ACC112 (cell line): Measurements from ENCODE around the gene ULK4.

Source experiments
- H2AFZ ChIP-seq: fragments of 200-600 bp; sonication (generic); one replicate; pipeline ENCODE4 v1.6.0; 2017; ENCODE audit warnings: antibody characterized with exemption, low read length; ENCODE audit not compliant: unreplicated experiment
- H3K27ac ChIP-seq: fragments of 200-600 bp; sonication (generic); 2 replicates; pipeline ENCODE4 v1.5.1; 2014; ENCODE audit warnings: low read depth, mild to moderate bottlenecking, antibody characterized with exemption, low read length, moderate library complexity
- H3K27me3 ChIP-seq: fragments of 200-600 bp; sonication (generic); 2 replicates; pipeline ENCODE4 v1.6.1; 2014; ENCODE audit warnings: mild to moderate bottlenecking, antibody characterized with exemption, low read length, moderate library complexity, mixed read lengths; ENCODE audit not compliant: insufficient read depth
- H3K36me3 ChIP-seq: fragments of 200-600 bp; sonication (generic); 2 replicates; pipeline ENCODE4 v1.6.1; 2016; ENCODE audit warnings: mild to moderate bottlenecking, antibody characterized with exemption, low read length, moderate library complexity, mixed read lengths; ENCODE audit not compliant: insufficient read depth
- H3K4me1 ChIP-seq: fragments of 200-600 bp; sonication (generic); one replicate; pipeline ENCODE4 v1.6.1; 2016; ENCODE audit warnings: low read length, mixed read lengths; ENCODE audit not compliant: insufficient read depth, unreplicated experiment, control insufficient read depth
- H3K4me3 ChIP-seq: fragments of 200-600 bp; sonication (generic); 2 replicates; pipeline ENCODE4 v1.5.1; 2014; ENCODE audit warnings: mild to moderate bottlenecking, low read depth, low read length
- H3K79me2 ChIP-seq: fragments of 200-600 bp; sonication (generic); one replicate; pipeline ENCODE4 v1.6.0; 2016; ENCODE audit warnings: low read length; ENCODE audit not compliant: control insufficient read depth, unreplicated experiment, insufficient read depth

Gene ULK4

GRCh38 chr3:41274944-41275668 lies 686.8 kb downstream of the ULK4 start:
- Histone ChIP-seq H3K79me2 (no peaks in the 10 kb centered on the region), H3K4me1 (peaks cover 23% of the 10 kb centered on the region), H2AFZ (no peak overlapping the region), H3K4me3 (peak overlapping the region; percentile 5; the same call in 1 of the 2 replicates), H3K27me3 (no peaks in the 10 kb centered on the region), H3K27ac (peak overlapping the region; percentile 68), H3K36me3 (no peaks in the 10 kb centered on the region)

GRCh38 chr3:41272667-41273066 lies 689.2 kb downstream of the ULK4 start:
- H3K4me3 ChIP-seq = no peak overlapping the region
- H2AFZ ChIP-seq = no peak overlapping the region
- H3K79me2 ChIP-seq = no peaks in the 10 kb centered on the region
- H3K36me3 ChIP-seq = no peaks in the 10 kb centered on the region
- no peaks in the 10 kb centered on the region for H3K27me3 ChIP-seq
- peaks cover 37% of the 10 kb centered on the region for H3K4me1 ChIP-seq
- H3K27ac ChIP-seq = no peak overlapping the region

- Histone ChIP-seq H3K36me3 (no peaks in the 10 kb centered on the region), H3K27ac (peak overlapping the region; percentile 66), H3K4me1 (peaks cover 36% of the 10 kb centered on the region), H3K79me2 (no peaks in the 10 kb centered on the region), H3K27me3 (no peaks in the 10 kb centered on the region), H2AFZ (no peak overlapping the region), H3K4me3 (peak overlapping the region; percentile 43; the same call in 1 of the 2 replicates)
These were observed 693.8 kb downstream of the ULK4 start for GRCh38 chr3:41267975-41268640.

GRCh38 chr3:41265823-41266273 lies 696.1 kb downstream of the ULK4 start:
- Histone ChIP-seq H3K4me3 (no peak overlapping the region), H3K4me1 (peaks cover 36% of the 10 kb centered on the region), H2AFZ (no peak overlapping the region), H3K36me3 (no peaks in the 10 kb centered on the region), H3K79me2 (no peaks in the 10 kb centered on the region), H3K27me3 (no peaks in the 10 kb centered on the region), H3K27ac (peak overlapping the region; percentile 14; the same call in 1 of the 2 replicates)

GRCh38 chr3:41265011-41265545 lies 696.8 kb downstream of the ULK4 start:
- Histone ChIP-seq H3K36me3 (no peaks in the 10 kb centered on the region), H3K4me3 (no peak overlapping the region), H3K4me1 (peaks cover 36% of the 10 kb centered on the region), H3K27me3 (no peaks in the 10 kb centered on the region), H2AFZ (no peak overlapping the region), H3K27ac (peak overlapping the region; percentile 14; the same call in 1 of the 2 replicates), H3K79me2 (no peaks in the 10 kb centered on the region)

- H3K27me3 ChIP-seq = no peaks in the 10 kb centered on the region
- H2AFZ ChIP-seq = no peak overlapping the region
These were observed 701.8 kb downstream of the ULK4 start for GRCh38 chr3:41260063-41260450.

GRCh38 chr3:41259449-41260062 lies 702.3 kb downstream of the ULK4 start:
- Histone ChIP-seq H3K27ac (no peak overlapping the region), H2AFZ (no peak overlapping the region), H3K36me3 (no peaks in the 10 kb centered on the region), H3K4me1 (peaks cover 11% of the 10 kb centered on the region), H3K79me2 (no peaks in the 10 kb centered on the region), H3K27me3 (no peaks in the 10 kb centered on the region), H3K4me3 (no peak overlapping the region)

More at GRCh38 chr3:41260063-41260450, 701.8 kb downstream of the ULK4 start:
- Histone ChIP-seq H3K27ac (no peak overlapping the region), H3K79me2 (no peaks in the 10 kb centered on the region), H3K36me3 (no peaks in the 10 kb centered on the region), H3K4me1 (peaks cover 12% of the 10 kb centered on the region), H3K4me3 (no peak overlapping the region)

- peaks cover 11% of the 10 kb centered on the region for H3K4me1 ChIP-seq
- no peak overlapping the region for H3K4me3 ChIP-seq
- H3K27me3 ChIP-seq = no peaks in the 10 kb centered on the region
- H3K79me2 ChIP-seq = no peaks in the 10 kb centered on the region
- H3K36me3 ChIP-seq = no peaks in the 10 kb centered on the region
- H3K27ac ChIP-seq = no peak overlapping the region; the same call in 1 of the 2 replicates
- no peak overlapping the region for H2AFZ ChIP-seq
These were observed 703.6 kb downstream of the ULK4 start for GRCh38 chr3:41258239-41258800.

GRCh38 chr3:41251593-41251992 lies 710.3 kb downstream of the ULK4 start:
- no peaks in the 10 kb centered on the region for H3K36me3 ChIP-seq
- H3K79me2 ChIP-seq = no peaks in the 10 kb centered on the region

GRCh38 chr3:41250825-41251224 lies 711.1 kb downstream of the ULK4 start:
- no peak overlapping the region for H3K4me3 ChIP-seq
- no peak overlapping the region for H2AFZ ChIP-seq
- no peaks in the 10 kb centered on the region for H3K79me2 ChIP-seq
- H3K36me3 ChIP-seq = no peaks in the 10 kb centered on the region
- no peak overlapping the region for H3K27ac ChIP-seq
- H3K27me3 ChIP-seq = no peaks in the 10 kb centered on the region
- H3K4me1 ChIP-seq = no peaks in the 10 kb centered on the region

More at GRCh38 chr3:41251593-41251992, 710.3 kb downstream of the ULK4 start:
- Histone ChIP-seq H2AFZ (no peak overlapping the region), H3K4me3 (no peak overlapping the region), H3K4me1 (no peaks in the 10 kb centered on the region), H3K27me3 (no peaks in the 10 kb centered on the region), H3K27ac (no peak overlapping the region)
